ENCODE data around the gene PLA2G5. TPM values are rescaled to one million over a fixed set of nuclear protein-coding genes. Genes with fewer than 3 reads are reported as not detected.

The PLA2G5 gene
- total RNA-seq, 1 donor from 2014 or later = not detected

DNA sequence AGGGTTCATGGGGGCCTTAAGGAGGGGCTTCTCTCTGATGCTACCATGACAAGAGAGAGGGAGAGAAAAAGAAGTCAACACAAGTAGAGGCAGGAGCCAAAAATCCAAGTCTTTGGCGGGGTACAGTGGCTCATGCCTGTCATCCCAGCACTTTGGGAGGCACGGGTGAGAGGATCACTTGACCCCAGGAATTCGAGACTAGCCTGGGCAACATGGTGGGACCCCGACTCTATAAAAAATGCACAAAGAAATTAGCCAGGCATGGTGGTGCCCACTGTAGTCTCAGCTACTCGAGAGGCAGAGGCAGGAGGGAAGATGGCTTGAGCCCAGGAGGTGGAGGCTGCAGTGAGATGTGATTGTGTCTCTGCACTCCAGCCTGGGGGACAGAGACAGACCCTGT is 8.7 kb downstream of the PLA2G5 start:
- TF ChIP-seq EZH2 (IDR thresholded peaks at IDR 0.05; ENCODE audit: insufficient read depth, low read length) = no peak
- TF ChIP-seq, protein P1, sequence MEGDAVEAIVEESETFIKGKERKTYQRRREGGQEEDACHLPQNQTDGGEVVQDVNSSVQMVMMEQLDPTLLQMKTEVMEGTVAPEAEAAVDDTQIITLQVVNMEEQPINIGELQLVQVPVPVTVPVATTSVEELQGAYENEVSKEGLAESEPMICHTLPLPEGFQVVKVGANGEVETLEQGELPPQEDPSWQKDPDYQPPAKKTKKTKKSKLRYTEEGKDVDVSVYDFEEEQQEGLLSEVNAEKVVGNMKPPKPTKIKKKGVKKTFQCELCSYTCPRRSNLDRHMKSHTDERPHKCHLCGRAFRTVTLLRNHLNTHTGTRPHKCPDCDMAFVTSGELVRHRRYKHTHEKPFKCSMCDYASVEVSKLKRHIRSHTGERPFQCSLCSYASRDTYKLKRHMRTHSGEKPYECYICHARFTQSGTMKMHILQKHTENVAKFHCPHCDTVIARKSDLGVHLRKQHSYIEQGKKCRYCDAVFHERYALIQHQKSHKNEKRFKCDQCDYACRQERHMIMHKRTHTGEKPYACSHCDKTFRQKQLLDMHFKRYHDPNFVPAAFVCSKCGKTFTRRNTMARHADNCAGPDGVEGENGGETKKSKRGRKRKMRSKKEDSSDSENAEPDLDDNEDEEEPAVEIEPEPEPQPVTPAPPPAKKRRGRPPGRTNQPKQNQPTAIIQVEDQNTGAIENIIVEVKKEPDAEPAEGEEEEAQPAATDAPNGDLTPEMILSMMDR (IDR thresholded peaks at IDR 0.05; ENCODE audit: insufficient read depth, low read depth, low read length) = no peak
- Histone ChIP-seq H3K9me3 (ENCODE audit: insufficient read depth, low read depth, low read length) (no peaks in the 10 kb centered on the region), H3K4me1 (ENCODE audit: insufficient read depth, low read length) (no peaks in the 10 kb centered on the region), H3K4me3 (ENCODE audit: insufficient read depth, low read depth, low read length) (no peak overlapping the region), H3K9ac (ENCODE audit: low read length) (no peak overlapping the region), H2AFZ (ENCODE audit: low read depth, low read length) (no peak overlapping the region), H3K79me2 (ENCODE audit: insufficient read depth, low read length) (no peaks in the 10 kb centered on the region), H3K4me2 (ENCODE audit: low read length) (no peak overlapping the region), H3K27ac (ENCODE audit: low read depth, low read length) (no peak overlapping the region), H4K20me1 (ENCODE audit: insufficient read depth, low read length) (no peaks in the 10 kb centered on the region), H3K27me3 (ENCODE audit: insufficient read depth, low read length) (peaks cover 2% of the 10 kb centered on the region), H3K36me3 (ENCODE audit: insufficient read depth, low read length) (no peaks in the 10 kb centered on the region)
- Mint-ChIP-seq H3K27ac (ENCODE audit: unreplicated experiment) (no peak overlapping the region), H3K4me3 (ENCODE audit: unreplicated experiment) (no peak overlapping the region), H3K27me3 (ENCODE audit: low read depth, unreplicated experiment) (peaks cover 49% of the 10 kb centered on the region), H3K9me3 (ENCODE audit: unreplicated experiment) (peaks cover 9% of the 10 kb centered on the region), H3K4me1 (ENCODE audit: low read depth, unreplicated experiment) (no peaks in the 10 kb centered on the region), H3K36me3 (ENCODE audit: low read depth, unreplicated experiment) (peaks cover 3% of the 10 kb centered on the region)
- no peak for FAIRE-seq
- DNase-seq (ENCODE audit: low read depth) = no peak

DNA sequence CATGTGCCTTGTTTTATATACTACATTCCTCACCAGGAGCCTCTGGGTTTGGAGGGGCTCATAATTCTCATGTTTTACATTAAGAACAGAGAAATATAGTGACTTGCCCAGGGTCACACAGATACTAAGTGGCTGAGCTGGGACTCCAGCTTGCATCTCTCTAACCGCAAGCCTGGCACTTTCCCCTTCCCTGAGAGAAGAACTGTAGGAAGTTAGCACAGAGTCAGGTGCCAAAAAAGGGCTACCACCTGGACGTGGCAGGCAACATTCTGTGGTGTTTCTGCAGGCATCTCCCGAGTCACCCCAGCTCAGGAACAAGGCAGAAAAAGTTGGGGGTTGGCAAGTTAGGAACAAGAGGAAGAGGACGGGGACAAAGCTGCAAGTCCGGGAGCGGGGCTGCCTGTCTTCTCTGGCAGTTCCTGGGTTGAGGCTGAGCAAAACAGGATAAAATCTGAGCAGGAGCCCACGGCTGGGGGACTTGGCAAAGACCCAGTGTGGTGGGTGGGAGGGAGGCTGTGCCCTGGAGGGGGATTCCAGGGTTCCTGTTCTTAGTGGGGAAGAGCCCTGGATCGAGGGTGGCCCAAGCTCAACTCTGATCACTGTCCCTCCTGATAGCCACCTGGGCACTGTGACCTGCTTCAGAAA is 9.8 kb downstream of the PLA2G5 start:
- H3K4me2 ChIP-seq (ENCODE audit: low read length) = no peak overlapping the region
- H3K4me1 ChIP-seq (ENCODE audit: insufficient read depth, low read length) = no peaks in the 10 kb centered on the region
- no peak for FAIRE-seq
- Mint-ChIP-seq H3K4me1 (ENCODE audit: low read depth, unreplicated experiment) (no peaks in the 10 kb centered on the region), H3K9me3 (ENCODE audit: unreplicated experiment) (peaks cover 9% of the 10 kb centered on the region), H3K36me3 (ENCODE audit: low read depth, unreplicated experiment) (peaks cover 2% of the 10 kb centered on the region), H3K27me3 (ENCODE audit: low read depth, unreplicated experiment) (peaks cover 43% of the 10 kb centered on the region), H3K27ac (ENCODE audit: unreplicated experiment) (no peak overlapping the region), H3K4me3 (ENCODE audit: unreplicated experiment) (no peak overlapping the region)
- H3K4me3 ChIP-seq (ENCODE audit: insufficient read depth, low read depth, low read length) = no peak overlapping the region
- no peak overlapping the region for H2AFZ ChIP-seq (ENCODE audit: low read depth, low read length)
- no peaks in the 10 kb centered on the region for H3K9me3 ChIP-seq (ENCODE audit: insufficient read depth, low read depth, low read length)
- no peaks in the 10 kb centered on the region for H3K79me2 ChIP-seq (ENCODE audit: insufficient read depth, low read length)
- no peak for DNase-seq (ENCODE audit: low read depth)
- no peak overlapping the region for H3K9ac ChIP-seq (ENCODE audit: low read length)
- no peak overlapping the region for H3K27ac ChIP-seq (ENCODE audit: low read depth, low read length)
- TF ChIP-seq, protein P1 (IDR thresholded peaks at IDR 0.05; ENCODE audit: insufficient read depth, low read depth, low read length) = no peak
- TF ChIP-seq EZH2 (IDR thresholded peaks at IDR 0.05; ENCODE audit: insufficient read depth, low read length) = no peak
- H3K27me3 ChIP-seq (ENCODE audit: insufficient read depth, low read length) = peaks cover 2% of the 10 kb centered on the region
- no peaks in the 10 kb centered on the region for H4K20me1 ChIP-seq (ENCODE audit: insufficient read depth, low read length)
- H3K36me3 ChIP-seq (ENCODE audit: insufficient read depth, low read length) = no peaks in the 10 kb centered on the region

Data from astrocyte (in vitro differentiated cells and primary cell).